Mesendoderm (in vitro differentiated cells): ENCODE measurements around the gene LIG4. TPM values are rescaled to one million over a fixed set of nuclear protein-coding genes. Genes with fewer than 3 reads are reported as not detected.

Source experiments
- DNase-seq: peaks from one replicate; pipeline ENCODE4 v3.0.0; 2013
- H2AK5ac ChIP-seq: 2 replicates; pipeline ENCODE4 v1.6.1; 2013; ENCODE audit warnings: low read length, inconsistent platforms
- H2BK120ac ChIP-seq: 2 replicates; pipeline ENCODE4 v1.6.1; 2013; ENCODE audit warnings: low read depth, mild to moderate bottlenecking, low read length, moderate library complexity, mixed read lengths
- H2BK15ac ChIP-seq: replicated peaks from 2 replicates; pipeline ENCODE4 v1.6.1; 2013; ENCODE audit warnings: low read depth, mild to moderate bottlenecking, moderate library complexity
- H2BK5ac ChIP-seq: 2 replicates; pipeline ENCODE4 v1.6.1; 2013; ENCODE audit warnings: low read length, inconsistent platforms
- H3K18ac ChIP-seq: 2 replicates; pipeline ENCODE4 v1.6.1; 2013; ENCODE audit warnings: mild to moderate bottlenecking, low read length, mixed read lengths
- H3K23ac ChIP-seq: one replicate; pipeline ENCODE4 v1.6.1; 2013; ENCODE audit warnings: low read length
- H3K27ac ChIP-seq: 2 replicates; pipeline ENCODE4 v1.5.1; 2013; ENCODE audit warnings: low read depth, mild to moderate bottlenecking, inconsistent platforms, low read length, moderate library complexity
- H3K27me3 ChIP-seq: 2 replicates; pipeline ENCODE4 v1.6.1; 2013; ENCODE audit warnings: low read length, control low read depth, mild to moderate bottlenecking, inconsistent platforms; ENCODE audit not compliant: insufficient read depth, poor library complexity
- H3K36me3 ChIP-seq: 2 replicates; pipeline ENCODE4 v1.6.1; 2013; ENCODE audit warnings: low read length, inconsistent platforms; ENCODE audit not compliant: control insufficient read depth, insufficient read depth
- H3K4ac ChIP-seq: one replicate; pipeline ENCODE4 v1.6.1; 2013; ENCODE audit warnings: low read depth, mild to moderate bottlenecking, low read length, moderate library complexity
- H3K4me1 ChIP-seq: 2 replicates; pipeline ENCODE4 v1.6.1; 2013; ENCODE audit warnings: low read depth, low read length, inconsistent platforms; ENCODE audit not compliant: control insufficient read depth
- H3K4me2 ChIP-seq: 2 replicates; pipeline ENCODE4 v1.6.1; 2013; ENCODE audit warnings: low read length
- H3K4me3 ChIP-seq: 2 replicates; pipeline ENCODE4 v1.5.1; 2013; ENCODE audit warnings: mild to moderate bottlenecking, low read length
- H3K56ac ChIP-seq: one replicate; pipeline ENCODE4 v1.6.1; 2013; ENCODE audit warnings: low read length
- H3K79me1 ChIP-seq: 2 replicates; pipeline ENCODE4 v1.6.1; 2013; ENCODE audit warnings: low read length, inconsistent platforms
- H3K79me2 ChIP-seq: 2 replicates; pipeline ENCODE4 v1.6.1; 2013; ENCODE audit warnings: mild to moderate bottlenecking, low read length; ENCODE audit not compliant: control insufficient read depth, insufficient read depth
- H3K9ac ChIP-seq: 2 replicates; pipeline ENCODE4 v1.6.1; 2013; ENCODE audit warnings: low read length, inconsistent platforms
- H4K5ac ChIP-seq: one replicate; pipeline ENCODE4 v1.6.1; 2013; ENCODE audit warnings: low read length
- H4K8ac ChIP-seq: one replicate; pipeline ENCODE4 v1.6.1; 2013; ENCODE audit warnings: low read depth, mild to moderate bottlenecking, control low read depth, low read length, moderate library complexity
- WGBS: extraction: QIAGEN DNeasy Blood & Tissue Kit; methylation state at CpG from one replicate; pipeline ENCODE4 v1.1.7; 2013; ENCODE audit warnings: low lambda C conversion rate, missing lambda C conversion rate; ENCODE audit not compliant: insufficient coverage; ENCODE audit errors: extremely low coverage; 5-methylcytosine and 5-hydroxymethylcytosine counted together
- polyA plus RNA-seq, 2 experiments: library from polyadenylated mRNA; stranded (reverse); fragments of 200-250 nt; gene quantifications; one replicate each; pipeline ENCODE4 v1.2.3, GENCODE V29; 2013

Gene LIG4
- 4.4 TPM for polyA plus RNA-seq (2013, experiment 1 of 2)
- 4.4 TPM for polyA plus RNA-seq (2013, experiment 2 of 2)

DNA sequence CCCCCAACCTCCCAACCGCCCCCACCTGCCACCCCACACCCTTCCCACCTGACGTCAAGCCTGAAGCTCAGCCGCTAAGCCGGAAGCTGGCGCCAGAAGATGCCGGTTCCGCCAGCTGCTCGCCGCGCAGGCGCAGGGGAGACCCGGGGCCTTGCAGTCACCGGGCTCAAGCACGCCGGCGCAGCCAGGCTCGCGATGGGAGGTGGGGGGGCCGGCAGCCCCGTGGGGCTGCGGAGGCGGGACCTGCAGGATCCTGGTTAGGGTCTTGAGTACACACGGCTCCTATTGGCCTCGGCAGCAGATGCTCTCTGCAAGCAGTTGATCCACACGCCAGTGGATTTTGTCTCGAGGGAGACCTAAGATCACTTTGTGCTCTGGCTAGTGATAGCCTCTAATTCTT lies at the start of gene LIG4:
Gene LIG4 (minus strand): TSS at position 101 of the 400 bp plus-strand sequence. CDS start 4,268 bp downstream, outside the sequence.
- peaks cover 4% of the 10 kb centered on the region for H3K79me1 ChIP-seq
- H3K18ac ChIP-seq: peak within 1 kb of the TSS; percentile 42
- H3K4me1 ChIP-seq: no peaks in the 10 kb centered on the region

GRCh38 chr13:108263621-108264355 lies 48.5 kb upstream of the LIG4 start:
- no peak overlapping the region for H4K5ac ChIP-seq
- WGBS: no CpG with 5 or more reads among the region's 9 CpGs

More for the DNA sequence above, at the start of gene LIG4:
- Histone ChIP-seq H2BK15ac (no peak within 1 kb of the TSS), H2AK5ac (no peak within 1 kb of the TSS), H3K23ac (no peak within 1 kb of the TSS), H3K79me2 (peaks cover 12% of the 10 kb centered on the region), H3K27ac (no peak within 1 kb of the TSS), H3K27me3 (no peaks in the 10 kb centered on the region), H3K4me3 (peak within 1 kb of the TSS; percentile 64), H3K9ac (peak within 1 kb of the TSS; percentile 62), H2BK120ac (peak within 1 kb of the TSS; percentile 31), H3K56ac (peak within 1 kb of the TSS; percentile 78), H4K8ac (no peak within 1 kb of the TSS), H3K4ac (no peak within 1 kb of the TSS), H3K4me2 (peak within 1 kb of the TSS; percentile 98), H3K36me3 (no peaks in the 10 kb centered on the region), H4K5ac (no peak within 1 kb of the TSS), H2BK5ac (no peak within 1 kb of the TSS)
- DNase-seq: peak; percentile 98
- WGBS: no CpG with 5 or more reads among the region's 26 CpGs

GRCh38 chr13:108257248-108257647 lies 41.9 kb upstream of the LIG4 start:
- H3K4me1 ChIP-seq: no peaks in the 10 kb centered on the region
- no peak overlapping the region for H2AK5ac ChIP-seq
- no peaks in the 10 kb centered on the region for H3K79me2 ChIP-seq
- no peak overlapping the region for H4K8ac ChIP-seq
- H2BK120ac ChIP-seq: no peak overlapping the region
- no peaks in the 10 kb centered on the region for H3K36me3 ChIP-seq
- no peak overlapping the region for H2BK5ac ChIP-seq
- H3K4me2 ChIP-seq: no peak overlapping the region
- DNase-seq: no peak
- no peaks in the 10 kb centered on the region for H3K79me1 ChIP-seq
- H3K23ac ChIP-seq: no peak overlapping the region
- H3K56ac ChIP-seq: no peak overlapping the region
- no peak overlapping the region for H3K9ac ChIP-seq
- no peak overlapping the region for H3K18ac ChIP-seq
- no peak overlapping the region for H3K4me3 ChIP-seq
- H3K27ac ChIP-seq: no peak overlapping the region
- WGBS: no CpG with 5 or more reads among the region's 2 CpGs
- no peak overlapping the region for H3K4ac ChIP-seq
- no peak overlapping the region for H4K5ac ChIP-seq
- no peaks in the 10 kb centered on the region for H3K27me3 ChIP-seq
- no peak overlapping the region for H2BK15ac ChIP-seq

More at GRCh38 chr13:108263621-108264355, 48.5 kb upstream of the LIG4 start:
- Histone ChIP-seq H3K36me3 (no peaks in the 10 kb centered on the region), H3K4me2 (no peak overlapping the region), H4K8ac (no peak overlapping the region), H3K9ac (no peak overlapping the region), H2BK15ac (no peak overlapping the region), H3K4ac (no peak overlapping the region), H2BK5ac (no peak overlapping the region), H2AK5ac (no peak overlapping the region), H3K56ac (no peak overlapping the region), H3K4me1 (peaks cover 2% of the 10 kb centered on the region), H3K18ac (no peak overlapping the region), H3K4me3 (no peak overlapping the region), H2BK120ac (no peak overlapping the region), H3K27ac (no peak overlapping the region), H3K23ac (no peak overlapping the region), H3K79me2 (no peaks in the 10 kb centered on the region), H3K27me3 (no peaks in the 10 kb centered on the region), H3K79me1 (no peaks in the 10 kb centered on the region)
- peak; percentile 69 for DNase-seq

DNA sequence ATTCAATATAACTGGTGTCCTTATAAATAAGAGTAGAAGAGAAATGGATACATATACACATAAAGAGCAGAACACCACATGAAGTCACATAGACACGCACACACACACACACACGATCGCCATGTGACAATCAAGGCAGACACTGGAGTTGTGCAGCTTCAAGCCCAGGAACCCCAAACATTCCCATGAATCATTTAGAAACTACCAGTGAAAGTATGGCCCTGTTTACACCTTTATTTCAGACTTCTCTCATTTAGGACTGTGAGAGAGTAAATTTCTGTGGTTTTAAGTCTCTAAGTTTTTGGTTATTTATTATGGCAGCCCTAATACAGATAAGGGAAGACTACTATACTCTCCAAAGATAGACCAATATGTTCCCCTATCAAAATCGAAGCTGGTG lies 33.8 kb upstream of the LIG4 start:
- no peak overlapping the region for H3K27ac ChIP-seq
- H4K5ac ChIP-seq: no peak overlapping the region
- no peak overlapping the region for H3K4ac ChIP-seq
- no peak overlapping the region for H3K56ac ChIP-seq
- no peaks in the 10 kb centered on the region for H3K79me1 ChIP-seq
- H2BK15ac ChIP-seq: no peak overlapping the region
- H3K36me3 ChIP-seq: no peaks in the 10 kb centered on the region
- no peak overlapping the region for H2AK5ac ChIP-seq
- no peak overlapping the region for H3K18ac ChIP-seq
- H4K8ac ChIP-seq: no peak overlapping the region
- no peak overlapping the region for H2BK5ac ChIP-seq
- no CpG with 5 or more reads among the region's 4 CpGs for WGBS
- no peaks in the 10 kb centered on the region for H3K27me3 ChIP-seq
- no peak overlapping the region for H3K23ac ChIP-seq
- H3K4me2 ChIP-seq: no peak overlapping the region
- DNase-seq: no peak
- H3K4me3 ChIP-seq: no peak overlapping the region
- H3K79me2 ChIP-seq: no peaks in the 10 kb centered on the region
- H3K9ac ChIP-seq: no peak overlapping the region
- no peak overlapping the region for H2BK120ac ChIP-seq
- no peaks in the 10 kb centered on the region for H3K4me1 ChIP-seq

DNA sequence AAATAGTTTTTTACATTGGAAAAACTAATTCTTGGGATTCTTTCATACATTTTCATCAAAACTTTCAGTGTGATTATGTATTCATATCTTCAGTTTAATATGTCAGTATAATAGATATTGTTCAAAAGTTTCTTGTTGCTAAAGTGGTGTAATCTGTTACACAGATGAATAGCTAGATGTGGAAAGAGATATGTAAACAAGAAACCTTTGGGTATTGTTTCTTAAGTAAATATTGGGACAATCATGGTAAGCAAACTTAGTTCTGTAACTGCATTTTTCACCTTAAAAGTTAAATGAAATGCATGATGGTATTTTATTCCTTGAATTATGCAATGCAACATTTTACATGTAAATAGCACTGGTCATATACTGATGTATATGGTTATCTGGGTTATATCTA lies 15.0 kb upstream of the LIG4 start:
- Histone ChIP-seq H3K4me1 (no peaks in the 10 kb centered on the region), H3K4ac (no peak overlapping the region), H3K23ac (no peak overlapping the region), H2BK15ac (no peak overlapping the region), H3K27ac (no peak overlapping the region), H3K4me2 (no peak overlapping the region), H3K27me3 (no peaks in the 10 kb centered on the region), H3K9ac (no peak overlapping the region), H4K5ac (no peak overlapping the region), H2BK120ac (no peak overlapping the region), H4K8ac (no peak overlapping the region), H2AK5ac (no peak overlapping the region), H3K79me1 (peaks cover 5% of the 10 kb centered on the region), H3K36me3 (no peaks in the 10 kb centered on the region), H3K79me2 (peaks cover 4% of the 10 kb centered on the region), H3K56ac (no peak overlapping the region), H3K18ac (no peak overlapping the region), H3K4me3 (no peak overlapping the region), H2BK5ac (no peak overlapping the region)
- DNase-seq: no peak
